ENCODE data around the gene CCL4L2. TPM values are rescaled to one million over a fixed set of nuclear protein-coding genes. Genes with fewer than 3 reads are reported as not detected.
"Not testable (repeated sequence)": the region's sequence is repeated elsewhere in the genome, so short reads cannot be mapped to it uniquely, and the experiment has no call there.

CCL4L2 gene
- 1 to 10 TPM in 2 of 4 donors, under 1 TPM in 1, not detected in 1; 0.43 to 5.9 (median 3.2) TPM for polyA plus RNA-seq
- long read RNA-seq, donor 1, result 0 reads
- long read RNA-seq, donor 2, partial matches to known transcripts, result 0 of 1 reads
- long read RNA-seq, donor 2, other reads (novel, unspliced or antisense), result 0 of 1 reads
- long read RNA-seq, donor 3, result 0 reads
- long read RNA-seq, donor 4, result 0 reads
- long read RNA-seq, donor 5, result 0 reads
- long read RNA-seq, donor 6, partial matches to known transcripts, result 0 of 1 reads
- long read RNA-seq, donor 6, other reads (novel, unspliced or antisense), result 0 of 1 reads
- long read RNA-seq, donor 7, partial matches to known transcripts, result 0 of 1 reads
- long read RNA-seq, donor 7, other reads (novel, unspliced or antisense), result 0 of 1 reads
- long read RNA-seq, donor 8, result 0 reads
- long read RNA-seq, donor 9, partial matches to known transcripts, result 0 of 2 reads
- long read RNA-seq, donor 9, other reads (novel, unspliced or antisense), result 0 of 2 reads
- long read RNA-seq, donor 10, result 0 reads

- DNase-seq; H3K27me3 ChIP-seq (ENCODE audit: control insufficient read depth in 3 of 3, insufficient read depth in 3 of 3, low read length in 3 of 3); H3K9me3 ChIP-seq (ENCODE audit: control insufficient read depth in 2 of 2, insufficient read depth in 1 of 2, low read depth in 1 of 2, low read length in 1 of 2); H3K4me1 ChIP-seq (ENCODE audit: control insufficient read depth in 3 of 3, insufficient read depth in 2 of 3, low read depth in 1 of 3, low read length in 2 of 3); H3K4me3 ChIP-seq (ENCODE audit: low read depth in 1 of 3, low read length in 3 of 3); FAIRE-seq; H3K36me3 ChIP-seq (ENCODE audit: control insufficient read depth in 3 of 3, insufficient read depth in 2 of 3, low read depth in 1 of 3, low read length in 3 of 3): not testable (repeated sequence)
- WGBS, 3 donors, result 70 to 77% (median 73%) methylated on average over 5 to 7 of the region's 7 CpGs
- H3K27ac ChIP-seq (ENCODE audit: low read depth in 1 of 3, low read length in 2 of 3), result peak within 1 kb of the TSS in 1 of 3 donors; percentile 38
Measured at GRCh38 chr17:36210439-36211211, at the start of gene CCL4L2. Gene CCL4L2, plus strand, starts transcription at chr17:36211063.

- not testable (repeated sequence) for H3K4me1 ChIP-seq (ENCODE audit: control insufficient read depth in 3 of 3, insufficient read depth in 2 of 3, low read depth in 1 of 3, low read length in 2 of 3); DNase-seq; H3K9me3 ChIP-seq (ENCODE audit: control insufficient read depth in 2 of 2, insufficient read depth in 1 of 2, low read depth in 1 of 2, low read length in 1 of 2); H3K27ac ChIP-seq (ENCODE audit: low read depth in 1 of 3, low read length in 2 of 3); H3K27me3 ChIP-seq (ENCODE audit: control insufficient read depth in 3 of 3, insufficient read depth in 3 of 3, low read length in 3 of 3); FAIRE-seq; H3K4me3 ChIP-seq (ENCODE audit: low read depth in 1 of 3, low read length in 3 of 3); H3K36me3 ChIP-seq (ENCODE audit: control insufficient read depth in 3 of 3, insufficient read depth in 2 of 3, low read depth in 1 of 3, low read length in 3 of 3)
- WGBS, 3 donors, result 20 to 58% (median 56%) methylated on average over 1 to 6 of the region's 8 CpGs
Measured at GRCh38 chr17:36168836-36169235, 42.0 kb upstream of the CCL4L2 start.

- H3K27ac ChIP-seq (ENCODE audit: low read depth in 1 of 3, low read length in 2 of 3); H3K9me3 ChIP-seq (ENCODE audit: control insufficient read depth in 2 of 2, insufficient read depth in 1 of 2, low read depth in 1 of 2, low read length in 1 of 2); DNase-seq; H3K4me3 ChIP-seq (ENCODE audit: low read depth in 1 of 3, low read length in 3 of 3); FAIRE-seq; H3K4me1 ChIP-seq (ENCODE audit: control insufficient read depth in 3 of 3, insufficient read depth in 2 of 3, low read depth in 1 of 3, low read length in 2 of 3); H3K36me3 ChIP-seq (ENCODE audit: control insufficient read depth in 3 of 3, insufficient read depth in 2 of 3, low read depth in 1 of 3, low read length in 3 of 3); H3K27me3 ChIP-seq (ENCODE audit: control insufficient read depth in 3 of 3, insufficient read depth in 3 of 3, low read length in 3 of 3): not testable (repeated sequence)
- no CpG with 5 or more reads among the region's 11 CpGs for WGBS, 3 donors
Measured at GRCh38 chr17:36176536-36176935, 34.3 kb upstream of the CCL4L2 start, which contains the start of gene TBC1D3B. Gene TBC1D3B, minus strand, starts transcription at chr17:36176636. Its CDS starts 1,586 bp downstream, at chr17:36175050.

GRCh38 chr17:36181446-36182175, 29.3 kb upstream of the CCL4L2 start:
- not testable (repeated sequence) for H3K36me3 ChIP-seq (ENCODE audit: control insufficient read depth in 3 of 3, insufficient read depth in 2 of 3, low read depth in 1 of 3, low read length in 3 of 3); H3K9me3 ChIP-seq (ENCODE audit: control insufficient read depth in 2 of 2, insufficient read depth in 1 of 2, low read depth in 1 of 2, low read length in 1 of 2); H3K27me3 ChIP-seq (ENCODE audit: control insufficient read depth in 3 of 3, insufficient read depth in 3 of 3, low read length in 3 of 3); H3K4me1 ChIP-seq (ENCODE audit: control insufficient read depth in 3 of 3, insufficient read depth in 2 of 3, low read depth in 1 of 3, low read length in 2 of 3); DNase-seq; FAIRE-seq; H3K4me3 ChIP-seq (ENCODE audit: low read depth in 1 of 3, low read length in 3 of 3); H3K27ac ChIP-seq (ENCODE audit: low read depth in 1 of 3, low read length in 2 of 3)
- WGBS, 3 donors, result 84 to 87% (median 86%) methylated on average over 6 of the region's 6 CpGs

GRCh38 chr17:36182176-36183000, 28.5 kb upstream of the CCL4L2 start:
- peak overlapping the region; percentile 47 to 66 (median 56) for H3K4me3 ChIP-seq (ENCODE audit: low read depth in 1 of 3, low read length in 3 of 3)
- peak overlapping the region in 1 of 3 donors; percentile 74 for H3K27ac ChIP-seq (ENCODE audit: low read depth in 1 of 3, low read length in 2 of 3)
- FAIRE-seq, result no peak
- H3K9me3 ChIP-seq (ENCODE audit: control insufficient read depth in 2 of 2, insufficient read depth in 1 of 2, low read depth in 1 of 2, low read length in 1 of 2), result no peaks in the 10 kb centered on the region
- no peaks in the 10 kb centered on the region for H3K36me3 ChIP-seq (ENCODE audit: control insufficient read depth in 3 of 3, insufficient read depth in 2 of 3, low read depth in 1 of 3, low read length in 3 of 3)
- DNase-seq, result no peak
- WGBS, 3 donors, result 30 to 35% (median 32%) methylated on average over 43 to 48 of the region's 48 CpGs
- no peaks in the 10 kb centered on the region for H3K4me1 ChIP-seq (ENCODE audit: control insufficient read depth in 3 of 3, insufficient read depth in 2 of 3, low read depth in 1 of 3, low read length in 2 of 3)
- H3K27me3 ChIP-seq (ENCODE audit: control insufficient read depth in 3 of 3, insufficient read depth in 3 of 3, low read length in 3 of 3), result peaks cover 0 to 9% (median 0%) of the 10 kb centered on the region in 3 donors

GRCh38 chr17:36183001-36183971, 27.6 kb upstream of the CCL4L2 start:
- Histone ChIP-seq H3K36me3 (ENCODE audit: control insufficient read depth in 3 of 3, insufficient read depth in 2 of 3, low read depth in 1 of 3, low read length in 3 of 3) (no peaks in the 10 kb centered on the region), H3K27ac (ENCODE audit: low read depth in 1 of 3, low read length in 2 of 3) (peak overlapping the region in 2 of 3 donors; percentile 68 to 74), H3K9me3 (ENCODE audit: control insufficient read depth in 2 of 2, insufficient read depth in 1 of 2, low read depth in 1 of 2, low read length in 1 of 2) (no peaks in the 10 kb centered on the region), H3K4me3 (ENCODE audit: low read depth in 1 of 3, low read length in 3 of 3) (peak overlapping the region; percentile 48 to 66 (median 56)), H3K27me3 (ENCODE audit: control insufficient read depth in 3 of 3, insufficient read depth in 3 of 3, low read length in 3 of 3) (peaks cover 0 to 9% (median 0%) of the 10 kb centered on the region in 3 donors), H3K4me1 (ENCODE audit: control insufficient read depth in 3 of 3, insufficient read depth in 2 of 3, low read depth in 1 of 3, low read length in 2 of 3) (no peaks in the 10 kb centered on the region)
- 3 to 10% (median 4%) methylated on average over 24 to 76 of the region's 76 CpGs for WGBS, 3 donors
- FAIRE-seq, result no peak
- peak; percentile 37 to 93 for DNase-seq

Measured in small intestine (tissue), 16 donors.